ENCODE results near the gene DNMT1.

GRCh38 chr19:10106100-10106936 lies 88.4 kb downstream of the DNMT1 start, which contains the start of gene PPAN:
- TF ChIP-seq, protein P1, sequence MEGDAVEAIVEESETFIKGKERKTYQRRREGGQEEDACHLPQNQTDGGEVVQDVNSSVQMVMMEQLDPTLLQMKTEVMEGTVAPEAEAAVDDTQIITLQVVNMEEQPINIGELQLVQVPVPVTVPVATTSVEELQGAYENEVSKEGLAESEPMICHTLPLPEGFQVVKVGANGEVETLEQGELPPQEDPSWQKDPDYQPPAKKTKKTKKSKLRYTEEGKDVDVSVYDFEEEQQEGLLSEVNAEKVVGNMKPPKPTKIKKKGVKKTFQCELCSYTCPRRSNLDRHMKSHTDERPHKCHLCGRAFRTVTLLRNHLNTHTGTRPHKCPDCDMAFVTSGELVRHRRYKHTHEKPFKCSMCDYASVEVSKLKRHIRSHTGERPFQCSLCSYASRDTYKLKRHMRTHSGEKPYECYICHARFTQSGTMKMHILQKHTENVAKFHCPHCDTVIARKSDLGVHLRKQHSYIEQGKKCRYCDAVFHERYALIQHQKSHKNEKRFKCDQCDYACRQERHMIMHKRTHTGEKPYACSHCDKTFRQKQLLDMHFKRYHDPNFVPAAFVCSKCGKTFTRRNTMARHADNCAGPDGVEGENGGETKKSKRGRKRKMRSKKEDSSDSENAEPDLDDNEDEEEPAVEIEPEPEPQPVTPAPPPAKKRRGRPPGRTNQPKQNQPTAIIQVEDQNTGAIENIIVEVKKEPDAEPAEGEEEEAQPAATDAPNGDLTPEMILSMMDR (IDR thresholded peaks at IDR 0.05): no peak
- peak; percentile 90 for TF ChIP-seq POLR2AphosphoS5 (IDR thresholded peaks at IDR 0.05; ENCODE audit: low read depth, low read length)
- peak; percentile 61; the same call in 1 of the 2 replicates for TF ChIP-seq SIN3A (IDR thresholded peaks at IDR 0.05; ENCODE audit: borderline replicate concordance, insufficient read depth, low read depth, low read length)
- no peak for TF ChIP-seq REST (IDR thresholded peaks at IDR 0.05; ENCODE audit: insufficient read depth in 1 of 2, low read depth in 2 of 2, low read length in 1 of 2)
- TF ChIP-seq TCF7L2 (IDR thresholded peaks at IDR 0.05; ENCODE audit: low read depth, low read length): no peak
